ENCODE data around the gene NDUFB4.

Gene NDUFB4

DNA sequence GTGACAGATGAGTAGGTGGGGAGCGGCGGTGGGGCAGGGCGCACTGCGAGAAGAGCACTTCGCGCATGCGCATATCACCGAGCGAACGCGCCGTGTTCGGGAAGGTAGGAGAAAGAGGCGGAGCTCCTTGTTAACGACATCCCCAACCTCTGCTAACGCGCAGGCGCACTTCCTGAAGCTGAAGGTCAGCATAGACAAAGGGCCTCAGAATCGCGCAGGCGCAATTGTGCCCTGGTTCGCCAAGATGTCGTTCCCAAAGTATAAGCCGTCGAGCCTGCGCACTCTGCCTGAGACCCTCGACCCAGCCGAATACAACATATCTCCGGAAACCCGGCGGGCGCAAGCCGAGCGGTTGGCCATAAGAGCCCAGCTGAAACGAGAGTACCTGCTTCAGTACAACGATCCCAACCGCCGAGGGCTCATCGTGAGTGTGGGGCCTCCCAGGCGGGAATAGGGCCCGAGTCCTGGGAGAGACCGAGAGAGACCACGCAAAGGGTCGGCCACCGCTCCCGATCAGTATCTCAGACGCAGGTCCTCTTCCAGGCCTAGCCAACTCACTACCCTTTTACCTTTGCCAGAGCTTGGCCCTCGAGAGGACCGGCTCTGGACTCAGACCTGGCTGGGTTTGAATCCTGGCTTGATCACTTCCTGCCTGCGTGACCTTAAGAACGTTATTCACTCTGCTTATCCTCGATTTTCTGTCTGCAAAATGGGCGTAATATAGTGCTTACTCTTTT, at the start of gene NDUFB4:
Gene NDUFB4 (plus strand): TSS at position 221 of the 737 bp plus-strand sequence. CDS start 24 bp downstream, at position 245.
- in situ Hi-C loops (cut with MboI; ENCODE audit: low sequenced_read_pairs), result no loop called here

GRCh38 chr3:120550546-120550945, 45.6 kb upstream of the NDUFB4 start:
- in situ Hi-C loops (cut with MboI; ENCODE audit: low sequenced_read_pairs), result loop anchor here (25.0 kb wide), 1 partner anchor 313 kb away; no protein-coding TSS in a partner anchor

GRCh38 chr3:120552184-120553172, 43.7 kb upstream of the NDUFB4 start:
- in situ Hi-C loops (cut with MboI; ENCODE audit: low sequenced_read_pairs), result loop anchor here (25.0 kb wide), 1 partner anchor 315 kb away; no protein-coding TSS in a partner anchor

- in situ Hi-C loops (cut with MboI; ENCODE audit: low sequenced_read_pairs), result loop anchor here (25.0 kb wide), 1 partner anchor 318 kb away; no protein-coding TSS in a partner anchor
These were observed 41.1 kb upstream of the NDUFB4 start for GRCh38 chr3:120554812-120555606.

- in situ Hi-C loops (cut with MboI; ENCODE audit: low sequenced_read_pairs), result loop anchor here (25.0 kb wide), 1 partner anchor 319 kb away; no protein-coding TSS in a partner anchor
These were observed 40.3 kb upstream of the NDUFB4 start for GRCh38 chr3:120555657-120556509.

DNA sequence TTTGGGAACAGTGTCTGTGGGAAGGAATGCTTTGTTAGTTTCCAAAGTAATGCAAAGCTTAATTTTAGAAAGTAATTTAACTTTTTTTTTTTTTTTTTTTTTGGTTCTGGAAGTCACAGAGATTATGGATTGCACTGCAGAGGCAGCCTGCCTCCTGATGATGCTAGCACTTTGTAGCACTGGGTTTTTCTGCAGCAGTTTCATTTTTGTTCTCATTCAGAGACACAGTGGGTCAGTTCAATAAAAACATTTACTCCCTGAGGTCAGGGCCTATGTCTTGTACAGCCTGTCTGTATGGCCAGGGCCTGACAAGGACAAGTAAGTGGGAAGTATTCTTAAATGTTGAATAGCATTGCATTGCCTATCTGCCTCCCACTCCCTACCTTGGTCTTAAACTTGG, 39.0 kb upstream of the NDUFB4 start:
- in situ Hi-C loops (cut with MboI; ENCODE audit: low sequenced_read_pairs), result loop anchor here (25.0 kb wide), 1 partner anchor 320 kb away; no protein-coding TSS in a partner anchor

GRCh38 chr3:120558771-120559241, 37.3 kb upstream of the NDUFB4 start:
- in situ Hi-C loops (cut with MboI; ENCODE audit: low sequenced_read_pairs), result loop anchor here (25.0 kb wide), 1 partner anchor 322 kb away; no protein-coding TSS in a partner anchor

DNA sequence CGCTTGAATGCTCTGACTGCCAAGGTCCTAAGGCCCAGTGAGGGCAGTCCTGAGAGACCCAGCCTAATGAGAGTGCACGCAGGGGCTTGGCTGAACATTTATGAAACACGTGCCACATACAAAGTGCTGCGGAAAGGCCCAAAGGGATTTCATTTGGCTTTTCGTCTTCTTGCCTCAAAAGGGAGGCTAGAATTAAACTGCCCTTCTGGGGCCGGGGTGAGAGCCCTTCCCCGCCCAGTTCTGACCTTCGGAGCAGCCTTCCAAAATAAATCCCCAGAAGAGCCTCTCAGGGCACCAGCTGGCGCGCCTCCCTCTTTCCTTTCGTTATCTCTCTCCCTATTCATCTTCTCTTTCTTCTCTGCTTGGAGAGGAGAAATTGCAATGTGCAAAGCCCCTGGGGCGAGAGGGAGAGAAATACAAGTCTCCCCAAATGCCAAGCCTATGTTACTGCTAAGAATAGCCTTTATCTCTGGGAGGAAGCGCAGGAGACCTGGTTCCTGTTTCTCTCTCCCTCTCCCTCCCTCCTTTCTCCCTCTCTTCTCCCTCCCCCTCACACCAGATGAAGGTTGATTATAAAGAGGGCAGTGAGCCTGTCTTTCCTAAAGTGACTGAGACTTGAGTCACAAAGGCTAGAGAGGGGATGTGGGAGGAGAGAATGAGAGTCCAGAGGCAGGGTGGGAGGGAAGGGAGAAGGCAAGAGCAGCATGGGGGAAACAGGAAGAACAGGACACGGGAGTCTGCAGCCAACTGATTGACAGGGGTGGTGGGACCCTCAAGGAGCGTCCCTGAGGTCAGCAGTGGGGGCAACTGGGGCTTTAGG, 36.7 kb upstream of the NDUFB4 start:
- in situ Hi-C loops (cut with MboI; ENCODE audit: low sequenced_read_pairs), result loop anchor here (10.0 to 25.0 kb wide), 2 partner anchors 235 to 322 kb away; no protein-coding TSS in a partner anchor

- in situ Hi-C loops (cut with MboI; ENCODE audit: low sequenced_read_pairs), result loop anchor here (10.0 to 25.0 kb wide), 2 partner anchors 234 to 323 kb away; no protein-coding TSS in a partner anchor
These were observed 35.6 kb upstream of the NDUFB4 start for GRCh38 chr3:120560304-120561250.

GRCh38 chr3:120561251-120562045, 34.7 kb upstream of the NDUFB4 start:
- in situ Hi-C loops (cut with MboI; ENCODE audit: low sequenced_read_pairs), result loop anchor here (10.0 to 25.0 kb wide), 2 partner anchors 233 to 324 kb away; no protein-coding TSS in a partner anchor

DNA sequence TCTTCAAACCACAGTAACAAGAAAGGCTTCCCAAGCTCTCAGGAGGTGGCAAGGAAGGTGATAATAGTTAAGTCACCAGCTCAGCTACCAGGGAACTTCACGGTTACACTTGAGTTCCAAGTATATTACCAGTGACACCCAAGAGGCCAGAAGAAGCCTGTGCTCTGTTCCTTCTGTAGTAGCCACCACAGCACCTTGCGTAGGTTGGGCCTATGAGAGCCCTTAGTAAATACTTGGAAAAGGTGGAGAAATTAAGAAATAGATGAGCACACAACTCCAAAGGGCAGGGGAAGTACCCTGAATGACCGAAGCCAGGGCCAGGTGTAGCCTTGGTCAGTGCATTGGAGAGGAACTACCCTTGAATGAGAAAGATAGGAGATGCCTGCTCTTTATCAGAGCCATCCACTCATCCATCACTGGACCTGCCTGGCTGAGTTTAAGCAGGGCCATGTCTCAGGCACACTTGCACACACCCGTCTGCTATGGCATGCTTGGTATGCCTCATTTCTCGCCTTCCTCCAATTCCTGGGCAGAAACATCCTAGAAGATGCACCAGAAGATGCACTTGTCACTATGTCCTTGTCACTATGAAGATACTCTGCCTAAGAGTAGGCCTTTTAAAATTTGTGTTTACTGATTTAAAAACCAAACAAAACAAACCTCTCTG, 32.6 kb upstream of the NDUFB4 start:
- in situ Hi-C loops (cut with MboI; ENCODE audit: low sequenced_read_pairs), result loop anchor here (10.0 to 25.0 kb wide), 2 partner anchors 231 to 326 kb away; no protein-coding TSS in a partner anchor

- in situ Hi-C loops (cut with MboI; ENCODE audit: low sequenced_read_pairs), result loop anchor here (10.0 to 25.0 kb wide), 2 partner anchors 228 to 329 kb away; no protein-coding TSS in a partner anchor
These were observed 29.7 kb upstream of the NDUFB4 start for GRCh38 chr3:120566243-120566975.

GRCh38 chr3:120567370-120568201, 28.6 kb upstream of the NDUFB4 start:
- in situ Hi-C loops (cut with MboI; ENCODE audit: low sequenced_read_pairs), result loop anchor here (10.0 to 25.0 kb wide), 2 partner anchors 227 to 330 kb away; no protein-coding TSS in a partner anchor

- in situ Hi-C loops (cut with MboI; ENCODE audit: low sequenced_read_pairs), result loop anchor here (10.0 to 25.0 kb wide), 2 partner anchors 227 to 331 kb away; no protein-coding TSS in a partner anchor
These were observed 28.0 kb upstream of the NDUFB4 start for GRCh38 chr3:120568202-120568531.

Measured in HL-60/S4 treated with phorbol 12-myristate 13-acetate at 8.2 ng/mL for 4 days and 3 days (cell line).